PC-3 (cell line): ENCODE data around the gene FES. TPM values are rescaled to one million over a fixed set of nuclear protein-coding genes. Genes with fewer than 3 reads are reported as not detected.

Source experiments
- ATAC-seq: fragments of 200-7000 bp; cut with Tn5 transposase; 2 replicates; pipeline ENCODE4 v1.9.1; 2020; ENCODE audit warnings: mild to moderate bottlenecking, moderate library complexity
- BruUV-seq: library from RNA; stranded (reverse); fragments of 400-500 nt; replicated peaks from 2 replicates; lab custom pipeline; 2021; lab: Mats Ljungman, UMichigan
- CTCF ChIA-PET: fragments of 300-600 bp; sonication (Branson Sonifier 250); formaldehyde crosslinking; loops from one replicate; lab custom pipeline; 2022; ENCODE audit warnings: antibody characterized with exemption; lab: Charles Lee
- POLR2A ChIA-PET: fragments of 300-600 bp; sonication (Branson Sonifier 250); formaldehyde crosslinking; loops from one replicate; lab custom pipeline; 2022; ENCODE audit warnings: antibody characterized with exemption; ENCODE audit not compliant: unreplicated experiment; lab: Charles Lee
- DNase-seq: peaks from one replicate; pipeline ENCODE4 v3.0.0-alpha.2; 2015
- H2AFZ ChIP-seq: fragments of 300-600 bp; sonication (generic); 2 replicates; pipeline ENCODE4 v1.6.0; 2016; ENCODE audit warnings: antibody characterized with exemption, low read length
- H3F3A ChIP-seq: fragments of 300-600 bp; sonication (generic); one replicate; pipeline ENCODE4 v1.6.0; 2017; ENCODE audit warnings: antibody characterized with exemption, low read length, control low read depth, mild to moderate bottlenecking; ENCODE audit not compliant: unreplicated experiment
- H3K27ac ChIP-seq: fragments of 300-600 bp; sonication (generic); 2 replicates; pipeline ENCODE4 v1.5.1; 2016; ENCODE audit warnings: mild to moderate bottlenecking, low read length
- H3K27me3 ChIP-seq: fragments of 300-600 bp; sonication (generic); 2 replicates; pipeline ENCODE4 v1.6.1; 2016; ENCODE audit warnings: low read length, mixed read lengths
- H3K36me3 ChIP-seq: fragments of 300-600 bp; sonication (generic); 2 replicates; pipeline ENCODE4 v1.6.1; 2016; ENCODE audit warnings: low read depth, mixed run types, low read length, mixed read lengths
- H3K4me1 ChIP-seq: fragments of 300-600 bp; sonication (generic); 2 replicates; pipeline ENCODE4 v1.5.1; 2016; ENCODE audit warnings: low read length; ENCODE audit not compliant: insufficient read depth
- H3K4me2 ChIP-seq: fragments of 300-600 bp; sonication (generic); 2 replicates; pipeline ENCODE4 v1.6.0; 2016; ENCODE audit warnings: low read length
- H3K4me3 ChIP-seq: fragments of 300-600 bp; sonication (generic); 2 replicates; pipeline ENCODE4 v1.5.1; 2016; ENCODE audit warnings: mild to moderate bottlenecking, low read length, mixed read lengths
- H3K79me2 ChIP-seq: fragments of 300-600 bp; sonication (generic); 2 replicates; pipeline ENCODE4 v1.6.1; 2017; ENCODE audit warnings: low read length, mixed read lengths
- H3K9ac ChIP-seq: fragments of 300-600 bp; sonication (generic); 2 replicates; pipeline ENCODE4 v1.6.0; 2016; ENCODE audit warnings: mild to moderate bottlenecking, low read length
- H3K9me2 ChIP-seq: fragments of 300-600 bp; sonication (generic); replicated peaks from 2 replicates; pipeline ENCODE4 v1.6.1; 2016; ENCODE audit warnings: mixed run types, low read length, mixed read lengths
- H3K9me3 ChIP-seq: fragments of 300-600 bp; sonication (generic); 2 replicates; pipeline ENCODE4 v1.6.1; 2016; ENCODE audit warnings: low read length, mixed read lengths
- H4K20me1 ChIP-seq: fragments of 300-600 bp; sonication (generic); 2 replicates; pipeline ENCODE4 v1.6.1; 2016; ENCODE audit warnings: low read length, mixed read lengths
- CTCF ChIP-seq: fragments of 300-600 bp; sonication (generic); conservative IDR thresholded peaks from 2 replicates; pipeline ENCODE4 v1.5.1; 2017; ENCODE audit warnings: antibody characterized with exemption, low read depth, mild to moderate bottlenecking, low read length
- EZH2 ChIP-seq: fragments of 300-600 bp; sonication (generic); IDR thresholded peaks from one replicate; pipeline ENCODE4 v1.6.1; 2017; ENCODE audit warnings: antibody characterized with exemption, mild to moderate bottlenecking, low read length; ENCODE audit not compliant: unreplicated experiment
- EZH2phosphoT487 ChIP-seq: fragments of 300-600 bp; sonication (generic); IDR thresholded peaks from 2 replicates; pipeline ENCODE4 v1.6.1; 2018; ENCODE audit warnings: mild to moderate bottlenecking, antibody characterized with exemption, low read length, borderline replicate concordance
- intact Hi-C: fragments of 100-400 bp; cut with micrococcal nuclease; formaldehyde crosslinking; loops from 2 replicates; pipeline ENCODE4 v1.9.0; 2023
- total RNA-seq: library from RNA; depleted of rRNA; stranded (reverse); fragments of >200 nt; gene quantifications from 2 replicates; pipeline ENCODE4 v1.2.3, GENCODE V29; 2014

The FES gene
- total RNA-seq, 1 experiment from 2014 or later: 2.8 TPM

- ATAC-seq (no peak), DNase-seq (no peak)
- H3K9me2 ChIP-seq: no peaks in the 10 kb centered on the region
- no peaks in the 10 kb centered on the region for H3F3A ChIP-seq
- H3K4me3 ChIP-seq: no peak overlapping the region
- H3K9ac ChIP-seq: no peak overlapping the region
- ChIA-PET POLR2A (no interaction called here), CTCF (no interaction called here)
- BruUV-seq: no TSS peak
- no peaks in the 10 kb centered on the region for H3K79me2 ChIP-seq
- no peaks in the 10 kb centered on the region for H3K27me3 ChIP-seq
- H2AFZ ChIP-seq: no peak overlapping the region
- no peaks in the 10 kb centered on the region for H4K20me1 ChIP-seq
- no peaks in the 10 kb centered on the region for H3K36me3 ChIP-seq
- TF ChIP-seq EZH2: no peak
- no peak overlapping the region for H3K27ac ChIP-seq
- no peak overlapping the region for H3K4me2 ChIP-seq
- intact Hi-C loops: no loop called here
- no peaks in the 10 kb centered on the region for H3K4me1 ChIP-seq
- H3K9me3 ChIP-seq: no peaks in the 10 kb centered on the region
Measured at GRCh38 chr15:90892498-90893174, 8.3 kb downstream of the FES start.

- no peaks in the 10 kb centered on the region for H3K4me1 ChIP-seq
Measured at GRCh38 chr15:90893175-90894090, 9.1 kb downstream of the FES start.

More at GRCh38 chr15:90893175-90894090, 9.1 kb downstream of the FES start:
- Histone ChIP-seq H3K79me2 (no peaks in the 10 kb centered on the region), H3K9me2 (no peaks in the 10 kb centered on the region), H3K27me3 (no peaks in the 10 kb centered on the region), H3K36me3 (no peaks in the 10 kb centered on the region), H4K20me1 (no peaks in the 10 kb centered on the region), H3K9ac (no peak overlapping the region), H3K4me3 (no peak overlapping the region), H3K9me3 (no peaks in the 10 kb centered on the region), H3K27ac (no peak overlapping the region), H3K4me2 (no peak overlapping the region), H2AFZ (no peak overlapping the region), H3F3A (no peaks in the 10 kb centered on the region)
- TF ChIP-seq CTCF (peak; percentile 51; the same call in 1 of the 2 replicates), EZH2 (no peak), EZH2phosphoT487 (no peak)
- POLR2A ChIA-PET: no interaction called here
- ATAC-seq (no peak), DNase-seq (no peak)
- no TSS peak for BruUV-seq
- intact Hi-C loops: no loop called here
- CTCF ChIA-PET: no interaction called here
